K562 (cell line): ENCODE data around the gene LGALS8. TPM values are rescaled to one million over a fixed set of nuclear protein-coding genes. Genes with fewer than 3 reads are reported as not detected.
"Not testable (repeated sequence)": the region's sequence is repeated elsewhere in the genome, so short reads cannot be mapped to it uniquely, and the experiment has no call there.

Experiments used
- ATAC-seq: fragments of 200-7000 bp; cut with Tn5 transposase; 3 replicates; pipeline ENCODE4 v1.9.1; 2020; ENCODE audit warnings: moderate library complexity
- BruUV-seq: library from RNA; stranded (reverse); fragments of 400-500 nt; replicated peaks from 2 replicates; lab custom pipeline; 2021; lab: Mats Ljungman, UMichigan
- CTCF ChIA-PET: fragments of 300-600 bp; formaldehyde crosslinking; extraction: SDS; loops from one replicate; lab custom pipeline; 2021; ENCODE audit warnings: low intra/inter-chr PET ratio; lab: Yijun Ruan, JAX
- POLR2A ChIA-PET: fragments of 300-600, 350-650 bp; sonication (Branson Sonifier 250); formaldehyde crosslinking; extraction: SDS; loops from one replicate; lab custom pipeline; 2021; ENCODE audit warnings: antibody characterized with exemption, inconsistent platforms; lab: Yijun Ruan, JAX
- DNase-seq, 4 experiments: peaks; one replicate each; pipeline versions ENCODE4 v3.0.0 to v3.0.0-alpha.2; 2011 to 2018; ENCODE audit warnings: low spot score in 3 of 4, mixed read lengths in 3 of 4; ENCODE audit errors: extremely low read depth in 1 of 4
- FAIRE-seq: peaks from 2 replicates; lab custom pipeline; 2011; peaks lifted over from hg19 to GRCh38; lab: Jason Lieb, UNC
- H2AFZ ChIP-seq: 2 replicates; pipeline ENCODE4 v1.6.0; 2011; ENCODE audit warnings: low read depth, low read length, control low read depth, inconsistent platforms
- H3K27ac ChIP-seq: fragments of 200-600 bp; 3 replicates; pipeline ENCODE4 v1.8.0; 2011; ENCODE audit warnings: low read depth, mild to moderate bottlenecking, control low read depth, inconsistent platforms, low read length, moderate library complexity, mixed read lengths; ENCODE audit errors: extremely low read depth
- H3K27me3 ChIP-seq, 2 experiments: fragments of 300-600 bp in 1 of 2; 2 replicates in 1 of 2; 3 replicates in 1 of 2; pipeline versions ENCODE4 v1.6.0 to v1.8.0; 2011; ENCODE audit warnings: inconsistent platforms in 2 of 2, low read length in 2 of 2, mild to moderate bottlenecking in 1 of 2, mixed read lengths in 1 of 2, moderate library complexity in 1 of 2; ENCODE audit not compliant: control insufficient read depth in 2 of 2, insufficient read depth in 2 of 2
- H3K36me3 ChIP-seq: fragments of 300-600 bp; 3 replicates; pipeline ENCODE4 v1.8.0; 2011; ENCODE audit warnings: mild to moderate bottlenecking, low read length, inconsistent platforms; ENCODE audit not compliant: control insufficient read depth, insufficient read depth
- H3K4me1 ChIP-seq, 2 experiments: fragments of 200-600 bp in 1 of 2; replicated peaks in 1 of 2; 2 replicates in 1 of 2; 3 replicates in 1 of 2; pipeline versions ENCODE4 v1.5.1 to v1.8.0; 2011; ENCODE audit warnings: inconsistent platforms in 2 of 2, low read length in 2 of 2, mild to moderate bottlenecking in 1 of 2, mixed read lengths in 1 of 2, moderate library complexity in 1 of 2; ENCODE audit not compliant: control insufficient read depth in 2 of 2, insufficient read depth in 2 of 2
- H3K4me2 ChIP-seq: 2 replicates; pipeline ENCODE4 v1.6.1; 2011; ENCODE audit warnings: low read length, control low read depth, inconsistent platforms, mixed read lengths; ENCODE audit not compliant: insufficient read depth
- H3K4me3 ChIP-seq: fragments of 200-600 bp; sonication (generic), shearing (Covaris generic); 2 replicates; pipeline ENCODE4 v1.5.1; 2016; ENCODE audit warnings: control low read depth, inconsistent platforms
- H3K79me2 ChIP-seq: fragments of 200-600 bp; 3 replicates; pipeline ENCODE4 v1.8.0; 2011; ENCODE audit warnings: low read length, inconsistent platforms; ENCODE audit not compliant: control insufficient read depth, insufficient read depth
- H3K9ac ChIP-seq, 2 experiments: 2 replicates each; pipeline versions ENCODE4 v1.6.0 to v1.6.1; 2011; ENCODE audit warnings: low read depth in 2 of 2, low read length in 2 of 2, control low read depth in 1 of 2, inconsistent platforms in 1 of 2, mild to moderate bottlenecking in 1 of 2, mixed read lengths in 1 of 2; ENCODE audit not compliant: insufficient read depth in 1 of 2
- H3K9me1 ChIP-seq: one replicate; pipeline ENCODE4 v1.6.0; 2011; ENCODE audit warnings: inconsistent platforms, mild to moderate bottlenecking, low read length, moderate library complexity; ENCODE audit not compliant: control insufficient read depth, insufficient read depth
- H3K9me3 ChIP-seq: replicated peaks from 2 replicates; pipeline ENCODE4 v1.5.1; 2011; ENCODE audit warnings: low read depth, low read length, inconsistent platforms; ENCODE audit not compliant: control insufficient read depth, insufficient read depth
- H4K20me1 ChIP-seq: replicated peaks from 2 replicates; pipeline ENCODE4 v1.6.1; 2011; ENCODE audit warnings: low read length, inconsistent platforms, mixed read lengths; ENCODE audit not compliant: control insufficient read depth, insufficient read depth
- FOXJ3 ChIP-seq: sonication (generic); formaldehyde crosslinking; IDR thresholded peaks from 2 replicates; pipeline ENCODE4 v1.4.0; 2020; ENCODE audit warnings: mild to moderate bottlenecking, missing genetic modification reagents
- KDM1A ChIP-seq, 2 experiments: fragments of 450-650 bp; IDR thresholded peaks; 2 replicates each; pipeline ENCODE4 v1.6.1; 2016; ENCODE audit warnings: mild to moderate bottlenecking in 2 of 2
- POLR2H ChIP-seq: IDR thresholded peaks from 2 replicates; pipeline ENCODE4 v1.6.1; 2016; ENCODE audit warnings: missing genetic modification characterization, low read depth, mild to moderate bottlenecking, control low read depth, missing compliant biosample characterization, moderate library complexity
- RBM25 ChIP-seq: fragments of 200-400 bp; formaldehyde crosslinking; IDR thresholded peaks from 2 replicates; pipeline ENCODE4 v1.6.1; 2018; ENCODE audit warnings: low read length, low read depth, moderate library complexity; ENCODE audit not compliant: severe bottlenecking
- ZNF121 ChIP-seq: sonication (generic); formaldehyde crosslinking; conservative IDR thresholded peaks from 2 replicates; pipeline ENCODE4 v1.8.0; 2022; ENCODE audit warnings: missing genetic modification reagents
- WGBS: fragments of 100-300 bp; shearing (Covaris generic); methylation state at CpG from one replicate; pipeline ENCODE4 v1.1.6; 2016; ENCODE audit warnings: low coverage, mixed read lengths; ENCODE audit not compliant: insufficient coverage; ENCODE audit errors: missing lambda C conversion rate; 5-methylcytosine and 5-hydroxymethylcytosine counted together
- in situ Hi-C: fragments of 300-500 bp; cut with MboI; formaldehyde crosslinking; loops from 4 replicates; pipeline ENCODE4 v1.15.0; 2018; ENCODE audit warnings: inconsistent platforms, mixed read lengths
- intact Hi-C: fragments of 100-400 bp; cut with micrococcal nuclease; formaldehyde crosslinking; loops from 2 replicates; pipeline ENCODE4 v1.14.2; 2022
- polyA plus RNA-seq, 8 experiments: library from polyadenylated mRNA; depleted of rRNA in 4 of 8; stranded (reverse) in 5 of 8; unstranded in 3 of 8; fragments of >200 nt; fragmentation: Nextera tagmentation in 2 of 8; fragmentation: Illumina TruSeq in 1 of 8; extraction: Ambion mirVana in 2 of 8; extraction: Trizol in 1 of 8; gene quantifications; 2 replicates each; pipeline versions ENCODE4 v1.2.1 to v1.2.3, GENCODE V29; 2011 to 2014; ENCODE audit warnings: inconsistent platforms in 1 of 8, missing spikeins in 1 of 8
- total RNA-seq, 7 experiments: library from RNA; depleted of rRNA in 6 of 7; stranded (reverse); fragments of >200 nt in 6 of 7; fragmentation: Illumina TruSeq in 2 of 7; extraction: Trizol in 2 of 7; gene quantifications; 2 replicates each; pipeline versions ENCODE4 v1.2.1 to v1.2.3, GENCODE V29; 2011 to 2021; ENCODE audit warnings: low replicate concordance in 1 of 7

The LGALS8 gene
- total and polyA plus RNA-seq, 9 of the 15 experiments (the other 6 are each of a cell fraction or from before 2014, with no cell fraction given), result 57.4 to 87.7 (median 70.3) TPM

GRCh38 chr1:236486356-236487002, 37.3 kb upstream of the LGALS8 start:
- WGBS, result 23% methylated on average over 4 of the region's 4 CpGs

GRCh38 chr1:236489161-236489560, 34.6 kb upstream of the LGALS8 start:
- H3K9me1 ChIP-seq, H3K9ac ChIP-seq, DNase-seq, FAIRE-seq, ATAC-seq, H4K20me1 ChIP-seq, H3K4me2 ChIP-seq, H3K4me1 ChIP-seq, BruUV-seq, H3K27ac ChIP-seq, H3K36me3 ChIP-seq, H3K79me2 ChIP-seq, H3K9me3 ChIP-seq, H2AFZ ChIP-seq, H3K4me3 ChIP-seq: not testable (repeated sequence)
- peaks cover 9 to 13% of the 10 kb centered on the region in 2 experiments; a peak in 4 of 5 replicates for H3K27me3 ChIP-seq
- WGBS, result 43% methylated on average over 3 of the region's 3 CpGs
- CTCF ChIA-PET, result interaction anchor here (2.2 to 3.2 kb wide), 2 partner anchors 380 to 385 kb away, joined by 14 to 27 read pairs; no protein-coding TSS in a partner anchor
- peak; percentile 57; the same call in 1 of the 2 replicates for TF ChIP-seq ZNF121 (CRISPR knock-in tag)
- peak; percentile 53 for TF ChIP-seq RBM25
- intact Hi-C loops, result loop anchor here (5.0 kb wide), 1 partner anchor 137 kb away; no protein-coding TSS in a partner anchor
- POLR2A ChIA-PET, result interaction anchor here (0.5 kb wide), 1 partner anchor 334 kb away, joined by 4 read pairs; no protein-coding TSS in a partner anchor
- in situ Hi-C loops, result loop anchor here (25.0 kb wide), 1 partner anchor 898 kb away; no protein-coding TSS in a partner anchor

More at GRCh38 chr1:236486356-236487002, 37.3 kb upstream of the LGALS8 start:
- ATAC-seq, result no peak
- Histone ChIP-seq H3K9ac (no peak overlapping the region), H3K4me1 (peaks cover 0 to 6% of the 10 kb centered on the region in 2 experiments; a peak in 3 of 5 replicates), H3K4me3 (no peak overlapping the region), H3K4me2 (no peak overlapping the region), H3K9me3 (no peaks in the 10 kb centered on the region), H3K27ac (no peak overlapping the region), H3K9me1 (no peaks in the 10 kb centered on the region), H3K79me2 (no peaks in the 10 kb centered on the region), H3K27me3 (peaks cover 5 to 7% of the 10 kb centered on the region in 2 experiments; a peak in 4 of 5 replicates), H4K20me1 (no peaks in the 10 kb centered on the region), H2AFZ (no peak overlapping the region), H3K36me3 (peaks cover 22% of the 10 kb centered on the region; the same call in 1 of the 3 replicates)
- intact Hi-C loops, result loop anchor here (5.0 kb wide), 1 partner anchor 134 kb away; no protein-coding TSS in a partner anchor
- ChIA-PET POLR2A (interaction anchor here (0.5 to 1.6 kb wide), 2 partner anchors 17 to 205 kb away, joined by 3 to 5 read pairs; partner anchors contain the start of gene ERO1B), CTCF (interaction anchor here (0.6 kb wide), 1 partner anchor 377 kb away, joined by 4 read pairs; no protein-coding TSS in a partner anchor)
- TF ChIP-seq KDM1A (IDR thresholded peaks at IDR 0.05) (peak; percentile 39 to 40; a peak in 1 of 4 replicates), POLR2H (0 out of 2 replicates have a peak, but pooled peaks have one; percentile 6), FOXJ3 (no peak)
- FAIRE-seq, result peak; percentile 11
- no peak for DNase-seq
- no TSS peak for BruUV-seq
- in situ Hi-C loops, result loop anchor here (25.0 kb wide), 1 partner anchor 901 kb away; no protein-coding TSS in a partner anchor
